Measurements from ENCODE around the gene SYCE3.

GRCh38 chr22:50576070-50576469, 13.4 kb upstream of the SYCE3 start:
- TF ChIP-seq CTCF (IDR thresholded peaks at IDR 0.05; ENCODE audit: low read depth, low read length, poor library complexity, severe bottlenecking) (no peak), EZH2phosphoT487 (IDR thresholded peaks at IDR 0.05; ENCODE audit: borderline replicate concordance, low read length) (no peak)

Measured in DOHH2 (cell line).